ENCODE data around the gene ISCU.

The ISCU gene

DNA sequence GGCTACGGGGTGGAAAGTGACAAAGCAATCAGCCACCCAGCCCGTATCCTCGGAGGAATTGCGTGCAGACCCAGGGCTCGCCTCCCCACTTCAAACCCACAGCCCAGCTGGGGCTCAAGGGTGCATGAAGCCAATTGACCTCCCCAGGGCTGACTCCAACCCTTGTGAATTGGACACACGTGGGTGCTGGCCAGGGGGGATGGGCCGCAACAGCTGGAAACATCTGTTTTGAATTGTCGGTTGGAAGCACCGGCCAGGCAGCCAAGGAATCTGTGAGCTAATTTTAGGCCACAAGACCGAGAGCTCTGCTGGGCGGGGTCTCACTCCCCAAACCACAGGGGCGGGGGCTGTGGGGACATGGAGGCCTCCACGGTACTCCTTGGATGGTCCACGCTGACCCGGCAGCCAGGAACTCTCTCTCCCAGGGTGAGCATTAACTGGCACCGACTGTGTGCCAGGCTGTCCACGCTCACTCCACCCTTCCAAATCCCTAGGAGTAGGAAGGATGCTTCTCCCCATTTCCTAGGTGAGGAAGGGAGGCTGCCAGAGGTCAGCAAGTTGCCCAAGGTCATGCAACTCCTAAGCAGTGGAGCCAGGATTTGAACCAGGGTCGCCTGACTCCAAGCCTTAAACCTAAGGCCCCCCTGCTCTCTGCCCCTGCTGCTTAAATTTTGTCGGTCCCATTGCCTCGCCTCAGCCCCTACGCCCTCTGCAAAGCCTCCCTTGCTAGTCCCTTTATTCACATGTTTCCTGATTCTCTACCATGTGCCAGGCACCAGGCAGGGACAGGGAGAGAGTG lies 47.3 kb downstream of the ISCU start:
- H3K36me3 Mint-ChIP-seq (ENCODE audit: low read depth): no peaks in the 10 kb centered on the region
- H3K27me3 Mint-ChIP-seq (ENCODE audit: low read depth, poor library complexity): peaks cover 6% of the 10 kb centered on the region
- TF ChIP-seq, protein P1, sequence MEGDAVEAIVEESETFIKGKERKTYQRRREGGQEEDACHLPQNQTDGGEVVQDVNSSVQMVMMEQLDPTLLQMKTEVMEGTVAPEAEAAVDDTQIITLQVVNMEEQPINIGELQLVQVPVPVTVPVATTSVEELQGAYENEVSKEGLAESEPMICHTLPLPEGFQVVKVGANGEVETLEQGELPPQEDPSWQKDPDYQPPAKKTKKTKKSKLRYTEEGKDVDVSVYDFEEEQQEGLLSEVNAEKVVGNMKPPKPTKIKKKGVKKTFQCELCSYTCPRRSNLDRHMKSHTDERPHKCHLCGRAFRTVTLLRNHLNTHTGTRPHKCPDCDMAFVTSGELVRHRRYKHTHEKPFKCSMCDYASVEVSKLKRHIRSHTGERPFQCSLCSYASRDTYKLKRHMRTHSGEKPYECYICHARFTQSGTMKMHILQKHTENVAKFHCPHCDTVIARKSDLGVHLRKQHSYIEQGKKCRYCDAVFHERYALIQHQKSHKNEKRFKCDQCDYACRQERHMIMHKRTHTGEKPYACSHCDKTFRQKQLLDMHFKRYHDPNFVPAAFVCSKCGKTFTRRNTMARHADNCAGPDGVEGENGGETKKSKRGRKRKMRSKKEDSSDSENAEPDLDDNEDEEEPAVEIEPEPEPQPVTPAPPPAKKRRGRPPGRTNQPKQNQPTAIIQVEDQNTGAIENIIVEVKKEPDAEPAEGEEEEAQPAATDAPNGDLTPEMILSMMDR (IDR thresholded peaks at IDR 0.05): no peak
- H3K27ac Mint-ChIP-seq: no peak overlapping the region
- no peak for DNase-seq
- no peak overlapping the region for H3K4me3 Mint-ChIP-seq
- no peaks in the 10 kb centered on the region for H3K9me3 Mint-ChIP-seq
- H3K4me1 Mint-ChIP-seq: peaks cover 48% of the 10 kb centered on the region

DNA sequence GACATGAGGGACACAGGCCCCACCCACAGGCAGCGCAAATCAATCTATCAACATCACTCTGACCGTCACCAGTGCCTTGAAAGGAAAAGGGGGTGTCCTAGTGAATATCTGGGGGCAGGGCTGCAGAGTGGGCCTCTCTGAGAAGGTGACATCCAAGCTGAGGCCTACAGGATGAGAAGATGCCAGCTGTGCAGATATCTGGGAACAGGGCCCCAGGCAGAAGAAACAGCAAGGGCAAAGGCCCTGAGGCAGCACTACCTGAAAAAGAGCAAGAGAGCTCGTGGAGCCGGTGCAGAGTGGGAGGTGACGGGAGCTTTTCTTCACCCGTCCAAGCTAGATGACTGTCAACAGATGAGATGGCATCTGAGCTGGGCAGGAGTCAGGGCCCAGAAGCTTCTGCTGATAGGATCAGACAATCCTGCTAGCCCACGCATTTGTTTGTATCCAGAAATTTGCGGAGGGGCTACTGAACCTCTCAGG lies 48.0 kb downstream of the ISCU start:
- DNase-seq: no peak
- Mint-ChIP-seq H3K4me3 (no peak overlapping the region), H3K9me3 (no peaks in the 10 kb centered on the region), H3K4me1 (peaks cover 42% of the 10 kb centered on the region), H3K27me3 (ENCODE audit: low read depth, poor library complexity) (peaks cover 3% of the 10 kb centered on the region), H3K36me3 (ENCODE audit: low read depth) (no peaks in the 10 kb centered on the region), H3K27ac (no peak overlapping the region)
- TF ChIP-seq, protein P1 (IDR thresholded peaks at IDR 0.05): no peak

DNA sequence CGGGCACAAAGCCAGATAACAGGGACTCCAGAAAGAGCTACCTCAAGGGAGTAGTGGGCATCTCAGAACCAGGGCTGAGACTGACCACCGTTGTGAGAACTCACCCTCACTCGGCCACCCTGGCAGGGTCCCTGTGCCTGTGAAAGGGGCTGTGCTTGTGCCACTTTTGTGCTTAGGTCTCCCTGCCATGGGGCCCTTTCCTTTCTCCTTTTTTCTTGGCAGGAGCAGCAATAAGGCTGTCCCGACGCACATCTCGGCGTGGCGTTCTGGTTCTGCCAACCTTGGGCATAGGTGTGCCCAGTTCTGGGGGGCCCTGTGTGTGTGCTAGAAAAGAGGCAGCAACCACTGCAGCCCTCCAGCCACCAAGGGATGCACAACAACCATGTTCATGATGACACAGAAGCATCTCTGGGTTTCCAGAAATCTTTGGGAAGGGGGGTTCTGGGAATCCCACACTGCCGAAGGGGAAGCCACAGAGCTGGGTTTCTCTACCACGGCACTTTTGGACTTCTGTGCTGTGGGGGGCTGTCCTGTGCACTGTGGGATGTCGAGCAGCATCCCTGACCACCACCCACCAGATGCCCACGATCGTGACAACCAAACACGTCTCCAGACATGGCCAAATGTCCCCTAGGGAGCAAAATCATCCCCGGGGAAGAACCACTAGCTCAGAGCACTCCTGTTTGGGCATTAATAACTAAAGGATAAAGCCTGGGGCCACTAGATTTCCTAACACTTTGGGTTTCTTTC lies 48.6 kb downstream of the ISCU start:
- peaks cover 4% of the 10 kb centered on the region for H3K27me3 Mint-ChIP-seq (ENCODE audit: low read depth, poor library complexity)
- no peak overlapping the region for H3K4me3 Mint-ChIP-seq
- no peak for DNase-seq
- no peak overlapping the region for H3K27ac Mint-ChIP-seq
- TF ChIP-seq, protein P1 (IDR thresholded peaks at IDR 0.05): no peak
- no peaks in the 10 kb centered on the region for H3K36me3 Mint-ChIP-seq (ENCODE audit: low read depth)
- H3K4me1 Mint-ChIP-seq: peaks cover 35% of the 10 kb centered on the region
- H3K9me3 Mint-ChIP-seq: peaks cover under 1% of the 10 kb centered on the region

DNA sequence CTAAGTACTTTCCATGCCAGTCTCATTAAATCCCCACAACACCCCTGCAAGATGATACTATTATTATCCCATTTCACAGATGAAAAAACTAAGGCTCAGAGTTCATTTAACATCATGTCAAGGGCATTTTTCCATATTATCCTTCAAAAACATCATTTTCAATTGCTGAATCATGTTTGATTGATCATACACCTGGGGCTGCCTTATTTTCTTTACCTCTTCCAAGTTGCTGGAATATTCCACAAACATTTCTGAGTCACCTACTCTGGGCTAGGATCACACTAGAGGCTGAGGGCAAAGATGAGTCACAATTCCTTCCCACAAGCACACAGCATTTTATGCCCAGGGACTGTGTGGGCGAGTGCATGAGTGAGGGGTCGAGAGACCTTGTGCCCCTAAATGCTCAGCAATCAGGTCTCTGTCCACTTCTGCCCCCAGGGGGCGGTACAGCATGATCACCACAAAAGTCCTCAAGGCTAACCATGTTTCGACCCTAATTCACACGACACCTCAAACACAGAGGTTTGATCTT lies 49.6 kb downstream of the ISCU start:
- H3K4me1 Mint-ChIP-seq: peaks cover 26% of the 10 kb centered on the region
- no peaks in the 10 kb centered on the region for H3K36me3 Mint-ChIP-seq (ENCODE audit: low read depth)
- TF ChIP-seq, protein P1 (IDR thresholded peaks at IDR 0.05): peak; percentile 26
- H3K27ac Mint-ChIP-seq: no peak overlapping the region
- H3K4me3 Mint-ChIP-seq: no peak overlapping the region
- DNase-seq: peak; percentile 37
- peaks cover 7% of the 10 kb centered on the region for H3K9me3 Mint-ChIP-seq
- peaks cover 13% of the 10 kb centered on the region for H3K27me3 Mint-ChIP-seq (ENCODE audit: low read depth, poor library complexity)

DNA sequence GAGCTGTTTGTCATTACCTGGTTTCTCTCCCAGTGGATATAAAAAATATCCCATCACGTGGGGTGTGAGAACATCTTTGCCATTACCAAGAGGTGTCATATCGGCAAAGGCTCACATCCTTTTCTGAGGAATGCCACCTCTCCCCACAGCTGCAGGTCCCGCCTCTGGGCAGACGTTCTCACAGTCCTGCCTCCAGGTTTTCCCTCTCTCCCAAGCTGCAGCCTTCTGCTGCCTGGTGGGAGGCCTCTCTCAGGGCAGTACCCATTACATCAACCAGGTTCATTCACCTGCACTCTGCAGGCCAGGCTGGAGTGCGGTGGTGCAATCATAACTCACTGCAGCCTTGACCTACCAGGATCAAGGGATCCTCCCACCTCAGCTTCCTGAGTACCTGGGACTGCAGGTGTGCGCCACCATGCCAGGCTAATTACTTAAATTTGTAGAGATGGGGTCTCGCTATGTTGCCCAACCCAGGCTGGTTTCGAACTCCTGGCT lies 50.4 kb downstream of the ISCU start:
- Mint-ChIP-seq H3K36me3 (ENCODE audit: low read depth) (no peaks in the 10 kb centered on the region), H3K27me3 (ENCODE audit: low read depth, poor library complexity) (peaks cover 14% of the 10 kb centered on the region), H3K4me1 (peaks cover 19% of the 10 kb centered on the region), H3K27ac (no peak overlapping the region), H3K4me3 (no peak overlapping the region), H3K9me3 (peaks cover 7% of the 10 kb centered on the region)
- no peak for DNase-seq
- TF ChIP-seq, protein P1 (IDR thresholded peaks at IDR 0.05): no peak

Measured in nephron progenitor cell (in vitro differentiated cells).